CD14-positive monocyte (primary cell): ENCODE data around the gene TSGA10IP. TPM values are rescaled to one million over a fixed set of nuclear protein-coding genes. Genes with fewer than 3 reads are reported as not detected.
A peak's percentile ranks its signal among the peaks of the same experiment; 100 is the strongest.

ENCODE experiments used
- DNase-seq, 3 donors: peaks; one replicate each; pipeline ENCODE4 v3.0.0-alpha.2; 2011 to 2022
- H2AFZ ChIP-seq: 2 replicates; pipeline ENCODE4 v1.6.0; 2012; ENCODE audit warnings: mild to moderate bottlenecking, low read depth, low read length, inconsistent platforms; ENCODE audit not compliant: insufficient read depth, poor library complexity, severe bottlenecking
- H3K27ac ChIP-seq, 2 donors: 1 replicate in 1 of 2; 2 replicates in 1 of 2; pipeline ENCODE4 v1.5.1; 2012 to 2013; ENCODE audit warnings: low read length in 2 of 2, control low read depth in 1 of 2, inconsistent platforms in 1 of 2, low read depth in 1 of 2, mild to moderate bottlenecking in 1 of 2
- H3K27me3 ChIP-seq, 2 donors: one replicate each; pipeline versions ENCODE4 v1.6.0 to v1.6.1; 2011 to 2013; ENCODE audit warnings: low read length in 2 of 2; ENCODE audit not compliant: control insufficient read depth in 2 of 2, insufficient read depth in 2 of 2
- H3K36me3 ChIP-seq, 2 donors: replicated peaks in 1 of 2; 1 replicate in 1 of 2; 2 replicates in 1 of 2; pipeline versions ENCODE4 v1.5.1 to v1.6.1; 2012 to 2013; ENCODE audit warnings: low read length in 2 of 2, control low read depth in 1 of 2, inconsistent platforms in 1 of 2, mild to moderate bottlenecking in 1 of 2; ENCODE audit not compliant: insufficient read depth in 2 of 2, control insufficient read depth in 1 of 2
- H3K4me1 ChIP-seq, 2 donors: 1 replicate in 1 of 2; 2 replicates in 1 of 2; pipeline versions ENCODE4 v1.5.1 to v1.6.1; 2012 to 2013; ENCODE audit warnings: low read length in 2 of 2, control low read depth in 1 of 2, inconsistent platforms in 1 of 2, mild to moderate bottlenecking in 1 of 2, moderate library complexity in 1 of 2; ENCODE audit not compliant: insufficient read depth in 2 of 2, control insufficient read depth in 1 of 2
- H3K4me2 ChIP-seq: replicated peaks from 2 replicates; pipeline ENCODE3; 2012; ENCODE audit warnings: low read length, moderate library complexity, mild to moderate bottlenecking; ENCODE audit not compliant: poor library complexity, severe bottlenecking; ENCODE audit errors: extremely low read depth
- H3K4me3 ChIP-seq, 3 experiments: fragments of 200-600 bp in 1 of 3; sonication (generic) in 1 of 3; replicated peaks in 1 of 3; 1 replicate in 2 of 3; 2 replicates in 1 of 3; pipeline ENCODE4 v1.5.1; 2011 to 2013; ENCODE audit warnings: low read length in 3 of 3, mild to moderate bottlenecking in 3 of 3, control low read depth in 2 of 3, low read depth in 2 of 3, inconsistent platforms in 1 of 3, moderate library complexity in 1 of 3
- H3K79me2 ChIP-seq: 2 replicates; pipeline ENCODE4 v1.6.0; 2012; ENCODE audit warnings: mild to moderate bottlenecking, control low read depth, inconsistent platforms, low read length, moderate library complexity; ENCODE audit not compliant: insufficient read depth
- H3K9ac ChIP-seq: 2 replicates; pipeline ENCODE4 v1.6.0; 2017; ENCODE audit warnings: low read length, mild to moderate bottlenecking; ENCODE audit not compliant: insufficient read depth, poor library complexity, severe bottlenecking
- H3K9me3 ChIP-seq, 2 donors: replicated peaks in 1 of 2; 1 replicate in 1 of 2; 2 replicates in 1 of 2; pipeline versions ENCODE4 v1.5.1 to v1.6.1; 2012 to 2013; ENCODE audit warnings: low read length in 2 of 2, control low read depth in 1 of 2; ENCODE audit not compliant: control insufficient read depth in 1 of 2, insufficient read depth in 1 of 2
- H4K20me1 ChIP-seq: 2 replicates; pipeline ENCODE4 v1.6.0; 2012; ENCODE audit warnings: mild to moderate bottlenecking, low read length, control low read depth, moderate library complexity; ENCODE audit not compliant: insufficient read depth
- H3K27ac Mint-ChIP-seq, 7 donors: one replicate each; pipeline ENCODE4 v1.8.0; 2020; ENCODE audit warnings: mild to moderate bottlenecking in 7 of 7, mixed read lengths in 7 of 7, moderate library complexity in 6 of 7, inconsistent platforms in 2 of 7
- H3K27me3 Mint-ChIP-seq, 3 donors: one replicate each; pipeline ENCODE4 v1.8.0; 2021 to 2022; ENCODE audit warnings: low read depth in 3 of 3, mild to moderate bottlenecking in 3 of 3, mixed read lengths in 3 of 3, moderate library complexity in 3 of 3, inconsistent platforms in 1 of 3
- H3K36me3 Mint-ChIP-seq, 2 donors: one replicate each; pipeline ENCODE4 v1.8.0; 2020; ENCODE audit warnings: mixed read lengths in 2 of 2, inconsistent platforms in 1 of 2, mild to moderate bottlenecking in 1 of 2
- H3K4me1 Mint-ChIP-seq: one replicate; pipeline ENCODE4 v1.8.0; 2020; ENCODE audit warnings: mild to moderate bottlenecking, mixed read lengths
- H3K4me3 Mint-ChIP-seq, 2 donors: one replicate each; pipeline ENCODE4 v1.8.0; 2020; ENCODE audit warnings: mild to moderate bottlenecking in 2 of 2, mixed read lengths in 2 of 2, moderate library complexity in 1 of 2
- H3K9me3 Mint-ChIP-seq, 7 donors: one replicate each; pipeline ENCODE4 v1.8.0; 2020 to 2022; ENCODE audit warnings: mixed read lengths in 7 of 7, mild to moderate bottlenecking in 6 of 7, moderate library complexity in 6 of 7, inconsistent platforms in 2 of 7
- CTCF ChIP-seq: fragments of 200-600 bp; IDR thresholded peaks from one replicate; pipeline ENCODE4 v1.8.0; 2022; ENCODE audit warnings: antibody characterized with exemption, mild to moderate bottlenecking
- WGBS: methylation state at CpG from one replicate; pipeline ENCODE4 v1.1.5; 2013; ENCODE audit warnings: missing lambda C conversion rate; ENCODE audit not compliant: insufficient coverage; 5-methylcytosine and 5-hydroxymethylcytosine counted together
- intact Hi-C, 2 donors: fragments of 100-400 bp; cut with micrococcal nuclease; formaldehyde crosslinking; loops; one replicate each; pipeline versions ENCODE4 v1.15.0 to v1.15.1; 2023
- polyA plus RNA-seq, 3 donors: library from polyadenylated mRNA; depleted of rRNA in 1 of 3; unstranded in 2 of 3; stranded (reverse) in 1 of 3; fragments of 300-500 nt in 2 of 3; fragments of >200 nt in 1 of 3; fragmentation: Illumina TruSeq in 2 of 3; gene quantifications; 1 replicate in 2 of 3; 2 replicates in 1 of 3; pipeline ENCODE4 v1.2.3, GENCODE V29; 2012 to 2021

Gene TSGA10IP
- polyA plus RNA-seq, 3 donors = 0.67 to 0.71 TPM; not detected in 1

GRCh38 chr11:65964906-65965305 is 19.6 kb downstream of the TSGA10IP start:
- no peak overlapping the region for H3K4me3 ChIP-seq
- peaks cover 22% of the 10 kb centered on the region for H4K20me1 ChIP-seq
- Mint-ChIP-seq H3K27me3 (no peaks in the 10 kb centered on the region), H3K4me3 (no peak overlapping the region), H3K27ac (peak overlapping the region in 1 of 7 donors; percentile 49), H3K36me3 (peaks cover 64 to 69% of the 10 kb centered on the region in 2 donors), H3K4me1 (peaks cover 31% of the 10 kb centered on the region), H3K9me3 (no peaks in the 10 kb centered on the region)
- 91% methylated on average over 6 of the region's 10 CpGs for WGBS
- DNase-seq = no peak
- no peaks in the 10 kb centered on the region for H3K27me3 ChIP-seq
- no peak overlapping the region for H2AFZ ChIP-seq
- peaks cover 35% of the 10 kb centered on the region for H3K79me2 ChIP-seq
- H3K4me2 ChIP-seq = no peak overlapping the region
- TF ChIP-seq CTCF = no peak
- intact Hi-C loops = loop anchor here (5.0 kb wide), 2 partner anchors 37 to 43 kb away; partner anchors contain the start of genes BANF1 (in 1 of the 2) and EIF1AD (in 1 of the 2)
- no peaks in the 10 kb centered on the region for H3K9me3 ChIP-seq
- no peak overlapping the region for H3K9ac ChIP-seq
- peaks cover 60 to 66% of the 10 kb centered on the region in 2 donors for H3K36me3 ChIP-seq
- H3K27ac ChIP-seq = no peak overlapping the region
- peaks cover 22 to 33% of the 10 kb centered on the region in 2 donors for H3K4me1 ChIP-seq

GRCh38 chr11:65965986-65966762 is 20.9 kb downstream of the TSGA10IP start:
- TF ChIP-seq CTCF = no peak
- peak overlapping the region in 3 of 7 donors; percentile 1 to 87 (median 51) for H3K27ac Mint-ChIP-seq
- peaks cover 22% of the 10 kb centered on the region for H4K20me1 ChIP-seq
- DNase-seq = no peak
- H3K9ac ChIP-seq = no peak overlapping the region
- no peaks in the 10 kb centered on the region for H3K9me3 ChIP-seq
- H3K4me1 ChIP-seq = peaks cover 19 to 27% of the 10 kb centered on the region in 2 donors
- no peak overlapping the region for H3K27ac ChIP-seq
- intact Hi-C loops = no loop called here
- H3K27me3 Mint-ChIP-seq = no peaks in the 10 kb centered on the region
- H3K4me3 Mint-ChIP-seq = no peak overlapping the region
- H3K36me3 Mint-ChIP-seq = peaks cover 71 to 76% of the 10 kb centered on the region in 2 donors
- H3K36me3 ChIP-seq = peaks cover 66 to 72% of the 10 kb centered on the region in 2 donors
- no peaks in the 10 kb centered on the region for H3K9me3 Mint-ChIP-seq
- H3K27me3 ChIP-seq = no peaks in the 10 kb centered on the region
- WGBS = 99% methylated on average over 34 of the region's 36 CpGs
- no peak overlapping the region for H2AFZ ChIP-seq
- H3K4me3 ChIP-seq = no peak overlapping the region
- H3K4me1 Mint-ChIP-seq = peaks cover 28% of the 10 kb centered on the region
- no peak overlapping the region for H3K4me2 ChIP-seq
- peaks cover 35% of the 10 kb centered on the region for H3K79me2 ChIP-seq
